GM12872 (cell line): Measurements from ENCODE around the gene CEP350.

Experiments
- CTCF ChIP-seq: IDR thresholded peaks from 3 replicates; pipeline ENCODE4 v1.5.1; 2011; ENCODE audit warnings: low read depth, mild to moderate bottlenecking, low read length, moderate library complexity; ENCODE audit not compliant: insufficient read depth

CEP350 gene

GRCh38 chr1:179978199-179979079 is 23.8 kb downstream of the CEP350 start:
- no peak for TF ChIP-seq CTCF

GRCh38 chr1:179984101-179984500 is 29.5 kb downstream of the CEP350 start:
- no peak for TF ChIP-seq CTCF

GRCh38 chr1:179984942-179985341 is 30.3 kb downstream of the CEP350 start:
- TF ChIP-seq CTCF, result no peak

- TF ChIP-seq CTCF, result no peak
Observed at GRCh38 chr1:179990847-179991246, 36.2 kb downstream of the CEP350 start.

GRCh38 chr1:179995576-179995975 is 41.0 kb downstream of the CEP350 start:
- no peak for TF ChIP-seq CTCF

- no peak for TF ChIP-seq CTCF
Observed at GRCh38 chr1:179996099-179996498, 41.5 kb downstream of the CEP350 start.

- no peak for TF ChIP-seq CTCF
Observed at GRCh38 chr1:180000575-180000974, 46.0 kb downstream of the CEP350 start.
